H9 (cell line): ENCODE data around the gene RASL10A. TPM values are rescaled to one million over a fixed set of nuclear protein-coding genes. Genes with fewer than 3 reads are reported as not detected.

Experiments
- DNase-seq: peaks from one replicate; pipeline ENCODE4 v3.0.0-alpha.2; 2017
- H2AFZ ChIP-seq: one replicate; pipeline ENCODE4 v1.6.1; 2013; ENCODE audit warnings: mild to moderate bottlenecking, low read length, control low read depth, moderate library complexity
- H2AK5ac ChIP-seq: 2 replicates; pipeline ENCODE4 v1.6.1; 2013; ENCODE audit warnings: low read length, control low read depth, mixed read lengths; ENCODE audit not compliant: insufficient read length
- H2BK120ac ChIP-seq: one replicate; pipeline ENCODE4 v1.6.1; 2013; ENCODE audit warnings: low read depth, mild to moderate bottlenecking, low read length, control low read depth, inconsistent platforms; ENCODE audit not compliant: poor library complexity, severe bottlenecking
- H2BK12ac ChIP-seq: 2 replicates; pipeline ENCODE4 v1.6.1; 2013; ENCODE audit warnings: low read length, control low read depth, mixed read lengths, low read depth; ENCODE audit not compliant: insufficient read length
- H2BK15ac ChIP-seq: 2 replicates; pipeline ENCODE4 v1.6.1; 2013; ENCODE audit warnings: low read depth, low read length, control low read depth
- H2BK20ac ChIP-seq: one replicate; pipeline ENCODE4 v1.6.1; 2013; ENCODE audit warnings: low read depth, mild to moderate bottlenecking, low read length, control low read depth, inconsistent platforms; ENCODE audit not compliant: poor library complexity, severe bottlenecking
- H2BK5ac ChIP-seq: 2 replicates; pipeline ENCODE4 v1.6.1; 2013; ENCODE audit warnings: low read length, control low read depth, mixed read lengths; ENCODE audit not compliant: insufficient read length
- H3K14ac ChIP-seq: 2 replicates; pipeline ENCODE4 v1.6.1; 2013; ENCODE audit warnings: low read length, control low read depth; ENCODE audit not compliant: insufficient read depth
- H3K18ac ChIP-seq: 2 replicates; pipeline ENCODE4 v1.6.1; 2013; ENCODE audit warnings: low read depth, mild to moderate bottlenecking, mixed read lengths, low read length, control low read depth; ENCODE audit not compliant: insufficient read length
- H3K23ac ChIP-seq: 2 replicates; pipeline ENCODE4 v1.6.1; 2013; ENCODE audit warnings: low read length, control low read depth, mixed read lengths, low read depth; ENCODE audit not compliant: insufficient read length
- H3K23me2 ChIP-seq: 2 replicates; pipeline ENCODE4 v1.6.1; 2013; ENCODE audit warnings: low read depth, mild to moderate bottlenecking, mixed read lengths, low read length, control low read depth; ENCODE audit not compliant: insufficient read length, poor library complexity, severe bottlenecking
- H3K27ac ChIP-seq: 2 replicates; pipeline ENCODE4 v1.5.1; 2013; ENCODE audit warnings: low read length, control low read depth, mixed read lengths, low read depth; ENCODE audit not compliant: insufficient read length
- H3K27me3 ChIP-seq: 2 replicates; pipeline ENCODE4 v1.6.1; 2013; ENCODE audit warnings: low read length, control low read depth, inconsistent platforms; ENCODE audit not compliant: insufficient read depth
- H3K4ac ChIP-seq: 2 replicates; pipeline ENCODE4 v1.6.1; 2013; ENCODE audit warnings: low read depth, mild to moderate bottlenecking, control low read depth, inconsistent platforms, low read length, moderate library complexity
- H3K4me1 ChIP-seq: 2 replicates; pipeline ENCODE4 v1.6.1; 2013; ENCODE audit warnings: low read length, control low read depth, inconsistent platforms; ENCODE audit not compliant: insufficient read depth
- H3K4me2 ChIP-seq: 2 replicates; pipeline ENCODE4 v1.6.1; 2013; ENCODE audit warnings: low read length, control low read depth, mixed read lengths; ENCODE audit not compliant: insufficient read length, insufficient read depth
- H3K56ac ChIP-seq: 2 replicates; pipeline ENCODE4 v1.6.1; 2013; ENCODE audit warnings: low read depth, mild to moderate bottlenecking, mixed read lengths, low read length, control low read depth; ENCODE audit not compliant: insufficient read length
- H3K79me1 ChIP-seq: 2 replicates; pipeline ENCODE4 v1.6.1; 2013; ENCODE audit warnings: low read depth, mild to moderate bottlenecking, moderate library complexity, low read length, control low read depth, inconsistent platforms; ENCODE audit not compliant: insufficient read depth, poor library complexity, severe bottlenecking
- H3K79me2 ChIP-seq: 2 replicates; pipeline ENCODE4 v1.6.1; 2013; ENCODE audit warnings: low read length, control low read depth, inconsistent platforms; ENCODE audit not compliant: insufficient read depth
- H3K9ac ChIP-seq: 2 replicates; pipeline ENCODE4 v1.6.1; 2013; ENCODE audit warnings: low read length, control low read depth, mixed read lengths; ENCODE audit not compliant: insufficient read length; ENCODE audit errors: extremely low read depth
- H3K9me3 ChIP-seq: one replicate; pipeline ENCODE4 v1.6.1; 2013; ENCODE audit warnings: low read depth, low read length, inconsistent platforms; ENCODE audit not compliant: control insufficient read depth
- H3T11ph ChIP-seq: one replicate; pipeline ENCODE4 v1.6.1; 2013; ENCODE audit warnings: mild to moderate bottlenecking, low read length, control low read depth, inconsistent platforms
- H4K20me1 ChIP-seq: one replicate; pipeline ENCODE4 v1.6.1; 2013; ENCODE audit not compliant: control insufficient read depth, insufficient read length, insufficient read depth
- H4K5ac ChIP-seq: 2 replicates; pipeline ENCODE4 v1.6.1; 2013; ENCODE audit warnings: low read depth, mild to moderate bottlenecking, mixed read lengths, low read length, control low read depth; ENCODE audit not compliant: insufficient read length
- H4K8ac ChIP-seq: replicated peaks from 2 replicates; pipeline ENCODE4 v1.6.1; 2013; ENCODE audit warnings: low read length, control low read depth, mixed read lengths, low read depth; ENCODE audit not compliant: insufficient read length
- H4K91ac ChIP-seq: 2 replicates; pipeline ENCODE4 v1.6.1; 2013; ENCODE audit warnings: low read depth, mild to moderate bottlenecking, moderate library complexity, mixed read lengths, low read length, control low read depth; ENCODE audit not compliant: insufficient read length
- H3K27ac Mint-ChIP-seq, 3 experiments: 2 replicates in 2 of 3; 3 replicates in 1 of 3; pipeline ENCODE4 v1.8.0; 2020 to 2021; ENCODE audit warnings: mixed read lengths in 3 of 3, mild to moderate bottlenecking in 1 of 3, moderate library complexity in 1 of 3
- H3K27me3 Mint-ChIP-seq: 2 replicates; pipeline ENCODE4 v1.8.0; 2021; ENCODE audit warnings: low read depth, mild to moderate bottlenecking, moderate library complexity, mixed read lengths
- H3K36me3 Mint-ChIP-seq, 3 experiments: 2 replicates in 2 of 3; 3 replicates in 1 of 3; pipeline ENCODE4 v1.8.0; 2020 to 2021; ENCODE audit warnings: low read depth in 3 of 3, mixed read lengths in 3 of 3; ENCODE audit not compliant: insufficient read depth in 1 of 3
- H3K4me1 Mint-ChIP-seq, 2 experiments: 2 replicates each; pipeline ENCODE4 v1.8.0; 2020; ENCODE audit warnings: mixed read lengths in 2 of 2
- H3K4me3 Mint-ChIP-seq, 2 experiments: 2 replicates in 1 of 2; 3 replicates in 1 of 2; pipeline ENCODE4 v1.8.0; 2020 to 2021; ENCODE audit warnings: mild to moderate bottlenecking in 2 of 2, mixed read lengths in 2 of 2, moderate library complexity in 1 of 2
- H3K9me3 Mint-ChIP-seq, 2 experiments: 2 replicates in 1 of 2; 3 replicates in 1 of 2; pipeline ENCODE4 v1.8.0; 2020; ENCODE audit warnings: mild to moderate bottlenecking in 2 of 2, mixed read lengths in 2 of 2, moderate library complexity in 1 of 2
- WGBS: extraction: QIAGEN DNeasy Blood & Tissue Kit; methylation state at CpG from one replicate; pipeline ENCODE4 v1.1.7; 2013; ENCODE audit warnings: missing lambda C conversion rate, low lambda C conversion rate, mixed read lengths; ENCODE audit not compliant: insufficient read length; ENCODE audit errors: extremely low coverage; 5-methylcytosine and 5-hydroxymethylcytosine counted together
- total RNA-seq: library from RNA; stranded (reverse); gene quantifications from 2 replicates; pipeline ENCODE4 v1.2.1, GENCODE V29; 2021
- TF ChIP-seq, protein P1 (sequence below): fragments of 200-600 bp; sonication (generic); conservative IDR thresholded peaks from 3 replicates; pipeline ENCODE4 v1.8.0; 2021; ENCODE audit warnings: antibody characterized with exemption, mild to moderate bottlenecking

RASL10A gene
- total RNA-seq, 1 experiment from 2014 or later: 0.90 TPM

DNA sequence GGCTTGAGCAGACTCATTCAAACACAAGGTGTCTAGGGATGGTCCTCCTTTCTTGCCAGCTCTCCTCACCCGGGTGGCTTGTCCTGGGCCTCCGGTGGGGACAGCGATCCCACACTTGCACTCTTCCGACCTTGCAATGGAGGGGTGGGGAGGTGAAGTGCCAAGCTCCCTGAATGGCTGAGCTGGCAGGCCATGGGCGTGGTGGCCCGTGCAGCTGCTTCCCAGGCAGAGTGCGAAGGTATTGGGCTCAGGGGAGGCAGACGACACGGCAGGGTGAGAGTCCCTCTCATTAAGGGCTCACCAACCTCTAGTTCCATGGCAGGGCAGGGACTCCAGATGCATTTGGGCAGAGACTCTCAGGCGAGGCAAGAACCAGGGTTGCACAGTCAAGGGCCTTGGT, 11.0 kb upstream of the RASL10A start:
- no peak overlapping the region for H3K56ac ChIP-seq
- no peak overlapping the region for H3K14ac ChIP-seq
- no peak overlapping the region for H3K4me3 Mint-ChIP-seq
- H4K8ac ChIP-seq: no peak overlapping the region
- no peak overlapping the region for H3K4ac ChIP-seq
- no peaks in the 10 kb centered on the region for H3K23me2 ChIP-seq
- no peak for DNase-seq
- no peak overlapping the region for H3K18ac ChIP-seq
- H3K27ac ChIP-seq: no peak overlapping the region
- no peaks in the 10 kb centered on the region for H3K79me1 ChIP-seq
- H3K9me3 Mint-ChIP-seq: no peaks in the 10 kb centered on the region
- H2AFZ ChIP-seq: no peak overlapping the region
- peaks cover 3 to 20% (median 20%) of the 10 kb centered on the region in 3 experiments; a peak in 5 of 7 replicates for H3K36me3 Mint-ChIP-seq
- TF ChIP-seq, protein P1, sequence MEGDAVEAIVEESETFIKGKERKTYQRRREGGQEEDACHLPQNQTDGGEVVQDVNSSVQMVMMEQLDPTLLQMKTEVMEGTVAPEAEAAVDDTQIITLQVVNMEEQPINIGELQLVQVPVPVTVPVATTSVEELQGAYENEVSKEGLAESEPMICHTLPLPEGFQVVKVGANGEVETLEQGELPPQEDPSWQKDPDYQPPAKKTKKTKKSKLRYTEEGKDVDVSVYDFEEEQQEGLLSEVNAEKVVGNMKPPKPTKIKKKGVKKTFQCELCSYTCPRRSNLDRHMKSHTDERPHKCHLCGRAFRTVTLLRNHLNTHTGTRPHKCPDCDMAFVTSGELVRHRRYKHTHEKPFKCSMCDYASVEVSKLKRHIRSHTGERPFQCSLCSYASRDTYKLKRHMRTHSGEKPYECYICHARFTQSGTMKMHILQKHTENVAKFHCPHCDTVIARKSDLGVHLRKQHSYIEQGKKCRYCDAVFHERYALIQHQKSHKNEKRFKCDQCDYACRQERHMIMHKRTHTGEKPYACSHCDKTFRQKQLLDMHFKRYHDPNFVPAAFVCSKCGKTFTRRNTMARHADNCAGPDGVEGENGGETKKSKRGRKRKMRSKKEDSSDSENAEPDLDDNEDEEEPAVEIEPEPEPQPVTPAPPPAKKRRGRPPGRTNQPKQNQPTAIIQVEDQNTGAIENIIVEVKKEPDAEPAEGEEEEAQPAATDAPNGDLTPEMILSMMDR: no peak
- no peak overlapping the region for H4K5ac ChIP-seq
- H3K27ac Mint-ChIP-seq: peak overlapping the region in 1 of 3 experiments; percentile 75; a peak in 1 of 7 replicates
- H3K4me2 ChIP-seq: no peak overlapping the region
- no peaks in the 10 kb centered on the region for H4K20me1 ChIP-seq
- no peak overlapping the region for H3K9ac ChIP-seq
- H2BK15ac ChIP-seq: no peak overlapping the region
- no peak overlapping the region for H2AK5ac ChIP-seq
- H2BK12ac ChIP-seq: no peak overlapping the region
- no peaks in the 10 kb centered on the region for H3K9me3 ChIP-seq
- no peaks in the 10 kb centered on the region for H3K79me2 ChIP-seq
- no peaks in the 10 kb centered on the region for H3K4me1 ChIP-seq
- no peak overlapping the region for H3T11ph ChIP-seq
- no CpG with 5 or more reads among the region's 10 CpGs for WGBS
- H3K23ac ChIP-seq: no peak overlapping the region
- no peaks in the 10 kb centered on the region for H3K27me3 ChIP-seq
- H3K27me3 Mint-ChIP-seq: no peaks in the 10 kb centered on the region
- peaks cover 2 to 3% of the 10 kb centered on the region in 2 experiments; a peak in 2 of 4 replicates for H3K4me1 Mint-ChIP-seq
- H2BK120ac ChIP-seq: no peak overlapping the region
- H2BK20ac ChIP-seq: no peak overlapping the region
- H4K91ac ChIP-seq: no peak overlapping the region
- no peak overlapping the region for H2BK5ac ChIP-seq
